ENCODE data around the gene ARHGEF17. TPM values are rescaled to one million over a fixed set of nuclear protein-coding genes. Genes with fewer than 3 reads are reported as not detected.
A peak's percentile ranks its signal among the peaks of the same experiment; 100 is the strongest.

The ARHGEF17 gene
- total and polyA plus RNA-seq, 2 of the 13 experiments (the other 11 are each of a cell fraction or from before 2014, with no cell fraction given) = 10.7 to 28.8 TPM

GRCh38 chr11:73308961-73309919 lies 1.2 kb downstream of the ARHGEF17 start (continued):
- TF ChIP-seq HMGXB4 (CRISPR knock-in tag; IDR thresholded peaks at IDR 0.05; ENCODE audit: borderline replicate concordance in 1 of 2, low read depth in 1 of 2) (peak; percentile 61 to 86), TARDBP (CRISPR knock-in tag; IDR thresholded peaks at IDR 0.05) (no peak), HNF4G (IDR thresholded peaks at IDR 0.05; ENCODE audit: borderline replicate concordance, low read depth, low read length) (peak; percentile 64; the same call in 1 of the 2 replicates), HNF4G (CRISPR knock-in tag; IDR thresholded peaks at IDR 0.05; ENCODE audit: borderline replicate concordance, low read depth) (no peak), ZNF337 (CRISPR knock-in tag; IDR thresholded peaks at IDR 0.05; ENCODE audit: borderline replicate concordance, low read depth) (no peak), DBP (CRISPR knock-in tag; IDR thresholded peaks at IDR 0.05; ENCODE audit: not compliant biosample characterization) (no peak), ZHX2 (IDR thresholded peaks at IDR 0.05; ENCODE audit: low read depth) (no peak), ZHX2 (CRISPR knock-in tag; IDR thresholded peaks at IDR 0.05; ENCODE audit: borderline replicate concordance) (0 out of 2 replicates have a peak, but pooled peaks have one; percentile 82), ZNF607 (CRISPR knock-in tag; IDR thresholded peaks at IDR 0.05; ENCODE audit: borderline replicate concordance) (no peak), ZNF749 (CRISPR knock-in tag; IDR thresholded peaks at IDR 0.05; ENCODE audit: borderline replicate concordance) (no peak; the same call in 1 of the 2 replicates), RXRA (CRISPR knock-in tag; IDR thresholded peaks at IDR 0.05) (peak; percentile 78), ZNF280D (CRISPR knock-in tag; IDR thresholded peaks at IDR 0.05) (no peak), NR1H2 (CRISPR knock-in tag; IDR thresholded peaks at IDR 0.05; ENCODE audit: borderline replicate concordance, low read depth) (no peak), MXI1 (IDR thresholded peaks at IDR 0.05; ENCODE audit: borderline replicate concordance, low read depth, low read length) (peak; percentile 50; the same call in 1 of the 3 replicates)

Measured in HepG2 (cell line).